Erythroblast (primary cell): Measurements from ENCODE around the gene COX6A2.

Experiments used
- GATA1 ChIP-seq: IDR thresholded peaks from 2 replicates; pipeline ENCODE4 v1.6.1; 2011; ENCODE audit warnings: low read depth, mild to moderate bottlenecking, control low read depth, low read length, moderate library complexity
- POLR2A ChIP-seq: IDR thresholded peaks from 2 replicates; pipeline ENCODE4 v1.6.1; 2011; ENCODE audit warnings: mild to moderate bottlenecking, low read length

DNA sequence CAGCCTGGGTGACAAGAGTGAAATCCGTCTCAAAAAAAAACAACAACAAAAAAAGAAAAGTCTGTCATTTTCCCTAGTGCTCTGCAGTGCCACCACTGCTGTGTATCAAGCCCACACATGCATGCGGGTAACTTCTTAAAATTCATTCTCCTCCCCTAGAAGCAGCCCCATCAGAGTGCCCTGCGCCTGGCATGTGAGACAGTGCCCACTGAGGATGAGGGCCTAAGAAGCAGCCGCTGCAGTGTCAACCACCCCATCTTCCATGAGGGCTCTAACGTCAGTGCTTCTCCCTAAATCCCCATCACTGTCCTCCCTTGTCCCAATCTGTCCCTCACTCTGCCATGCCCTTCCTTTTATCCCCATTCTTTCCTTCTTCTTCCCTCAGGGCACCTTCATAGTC lies 10.2 kb downstream of the COX6A2 start:
- TF ChIP-seq POLR2A (no peak), GATA1 (no peak)
